DND-41 (cell line): ENCODE measurements around the gene SLC7A1.

Experiments used
- ATAC-seq: fragments of 200-7000 bp; cut with Tn5 transposase; 3 replicates; pipeline ENCODE4 v1.9.1; 2021; ENCODE audit warnings: low read depth; ENCODE audit not compliant: insufficient read depth
- DNase-seq: peaks from one replicate; pipeline ENCODE4 v3.0.0-alpha.2; 2020
- H2AFZ ChIP-seq: 2 replicates; pipeline ENCODE4 v1.6.0; 2012; ENCODE audit warnings: low read depth, low read length
- H3K27ac ChIP-seq: 2 replicates; pipeline ENCODE4 v1.5.1; 2012; ENCODE audit warnings: low read length, inconsistent platforms
- H3K27me3 ChIP-seq: fragments of 200-600 bp; sonication (generic); 2 replicates; pipeline ENCODE4 v1.6.0; 2012; ENCODE audit warnings: low read length, mild to moderate bottlenecking, inconsistent platforms; ENCODE audit not compliant: insufficient read depth, poor library complexity
- H3K36me3 ChIP-seq: 2 replicates; pipeline ENCODE4 v1.5.1; 2012; ENCODE audit warnings: low read length, inconsistent platforms; ENCODE audit not compliant: insufficient read depth
- H3K4me1 ChIP-seq: 2 replicates; pipeline ENCODE4 v1.5.1; 2012; ENCODE audit warnings: mild to moderate bottlenecking, low read length; ENCODE audit not compliant: insufficient read depth
- H3K4me2 ChIP-seq: 2 replicates; pipeline ENCODE4 v1.6.0; 2012; ENCODE audit warnings: mild to moderate bottlenecking, moderate library complexity, low read length, inconsistent platforms; ENCODE audit not compliant: insufficient read depth
- H3K4me3 ChIP-seq, 2 experiments: fragments of 200-600 bp in 1 of 2; shearing (Covaris generic) in 1 of 2; 2 replicates each; pipeline ENCODE4 v1.5.1; 2012 to 2016; ENCODE audit warnings: inconsistent platforms in 2 of 2, low read length in 2 of 2, mild to moderate bottlenecking in 2 of 2, low read depth in 1 of 2, moderate library complexity in 1 of 2
- H3K79me2 ChIP-seq: 2 replicates; pipeline ENCODE4 v1.6.0; 2012; ENCODE audit warnings: low read length, inconsistent platforms; ENCODE audit not compliant: insufficient read depth
- H3K9ac ChIP-seq: 2 replicates; pipeline ENCODE4 v1.6.0; 2012; ENCODE audit warnings: low read depth, mild to moderate bottlenecking, inconsistent platforms, low read length, moderate library complexity
- H3K9me3 ChIP-seq: 2 replicates; pipeline ENCODE4 v1.5.1; 2012; ENCODE audit warnings: low read length, moderate library complexity, mild to moderate bottlenecking, inconsistent platforms; ENCODE audit not compliant: insufficient read depth, severe bottlenecking
- H4K20me1 ChIP-seq: 2 replicates; pipeline ENCODE4 v1.6.0; 2012; ENCODE audit warnings: low read length; ENCODE audit not compliant: insufficient read depth
- EZH2 ChIP-seq: IDR thresholded peaks from 3 replicates; pipeline ENCODE4 v1.6.1; 2012; ENCODE audit warnings: borderline replicate concordance, low read depth, mild to moderate bottlenecking, moderate library complexity, low read length, inconsistent platforms; ENCODE audit not compliant: severe bottlenecking
- TF ChIP-seq, protein P1 (sequence below): IDR thresholded peaks from 2 replicates; pipeline ENCODE4 v1.5.1; 2012; ENCODE audit warnings: borderline replicate concordance, low read length, moderate library complexity, mild to moderate bottlenecking; ENCODE audit not compliant: poor library complexity, severe bottlenecking; ENCODE audit errors: extremely low read depth

The SLC7A1 gene

DNA sequence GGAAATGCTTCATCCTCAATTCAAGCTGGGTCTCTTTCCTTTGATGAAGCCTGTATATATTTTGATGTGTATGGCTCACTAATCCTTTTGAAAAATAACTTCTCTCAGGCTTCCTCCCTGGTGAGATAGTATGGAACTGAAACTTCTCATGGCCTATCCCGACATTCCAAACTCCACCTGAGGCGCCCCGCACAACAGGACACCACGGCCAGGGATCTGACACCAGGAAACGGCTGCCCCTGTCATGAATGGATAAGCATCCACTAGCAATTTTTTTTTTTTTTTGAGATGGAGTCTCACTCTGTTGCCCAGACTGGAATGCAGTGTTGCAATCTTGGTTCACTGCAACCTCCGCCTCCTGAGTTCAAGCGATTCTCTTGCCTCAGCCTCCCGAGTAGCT, 16.4 kb downstream of the SLC7A1 start:
- H3K4me2 ChIP-seq: no peak overlapping the region
- H3K27ac ChIP-seq: no peak overlapping the region
- H2AFZ ChIP-seq: no peak overlapping the region
- ATAC-seq: no peak
- H4K20me1 ChIP-seq: peaks cover 97% of the 10 kb centered on the region
- H3K9ac ChIP-seq: no peak overlapping the region
- no peak overlapping the region for H3K4me3 ChIP-seq
- TF ChIP-seq EZH2: no peak
- TF ChIP-seq, protein P1, sequence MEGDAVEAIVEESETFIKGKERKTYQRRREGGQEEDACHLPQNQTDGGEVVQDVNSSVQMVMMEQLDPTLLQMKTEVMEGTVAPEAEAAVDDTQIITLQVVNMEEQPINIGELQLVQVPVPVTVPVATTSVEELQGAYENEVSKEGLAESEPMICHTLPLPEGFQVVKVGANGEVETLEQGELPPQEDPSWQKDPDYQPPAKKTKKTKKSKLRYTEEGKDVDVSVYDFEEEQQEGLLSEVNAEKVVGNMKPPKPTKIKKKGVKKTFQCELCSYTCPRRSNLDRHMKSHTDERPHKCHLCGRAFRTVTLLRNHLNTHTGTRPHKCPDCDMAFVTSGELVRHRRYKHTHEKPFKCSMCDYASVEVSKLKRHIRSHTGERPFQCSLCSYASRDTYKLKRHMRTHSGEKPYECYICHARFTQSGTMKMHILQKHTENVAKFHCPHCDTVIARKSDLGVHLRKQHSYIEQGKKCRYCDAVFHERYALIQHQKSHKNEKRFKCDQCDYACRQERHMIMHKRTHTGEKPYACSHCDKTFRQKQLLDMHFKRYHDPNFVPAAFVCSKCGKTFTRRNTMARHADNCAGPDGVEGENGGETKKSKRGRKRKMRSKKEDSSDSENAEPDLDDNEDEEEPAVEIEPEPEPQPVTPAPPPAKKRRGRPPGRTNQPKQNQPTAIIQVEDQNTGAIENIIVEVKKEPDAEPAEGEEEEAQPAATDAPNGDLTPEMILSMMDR: no peak
- peaks cover 29% of the 10 kb centered on the region for H3K36me3 ChIP-seq
- DNase-seq: no peak
- peaks cover 100% of the 10 kb centered on the region for H3K79me2 ChIP-seq
- no peaks in the 10 kb centered on the region for H3K4me1 ChIP-seq
- H3K27me3 ChIP-seq: no peaks in the 10 kb centered on the region
- H3K9me3 ChIP-seq: no peaks in the 10 kb centered on the region

DNA sequence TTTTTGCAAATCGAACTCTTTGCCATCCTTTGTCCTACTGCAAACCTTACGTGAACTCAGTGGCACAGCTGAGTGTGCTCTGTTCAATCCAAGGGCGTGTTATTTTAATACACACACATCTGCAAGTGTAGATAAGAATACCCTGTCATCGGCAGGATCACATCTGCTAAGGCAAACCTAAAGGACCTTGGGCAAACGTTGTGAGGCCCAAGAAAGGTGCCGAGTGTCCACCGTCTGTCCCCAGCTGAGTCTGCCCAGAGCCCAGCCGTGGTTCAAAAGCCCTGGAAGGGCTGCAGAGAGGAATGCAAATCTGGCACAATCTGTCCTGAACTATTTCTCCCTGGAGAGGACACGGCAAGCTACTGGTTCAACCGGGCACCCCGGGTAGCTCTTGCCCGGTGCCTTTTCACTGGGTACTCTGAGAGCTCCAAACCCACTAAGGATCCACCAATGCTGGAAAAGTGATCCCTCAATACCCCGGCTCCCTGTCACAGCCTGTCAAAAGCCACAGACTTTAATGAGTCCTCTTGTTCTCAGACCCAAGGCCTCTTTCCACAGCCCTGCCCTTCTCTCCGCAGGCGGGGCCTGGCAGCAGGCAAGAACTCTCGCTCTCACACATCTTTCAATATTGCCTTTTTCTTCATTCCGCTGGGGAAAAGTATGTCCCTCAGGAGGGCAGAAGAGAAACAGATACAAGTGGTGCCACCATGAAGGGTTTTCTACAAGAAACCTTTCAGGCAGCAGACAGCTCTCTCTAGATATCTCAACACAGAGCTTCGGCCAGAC, 17.0 kb downstream of the SLC7A1 start:
- no peak for DNase-seq
- H3K4me3 ChIP-seq: no peak overlapping the region
- no peak overlapping the region for H3K9ac ChIP-seq
- peaks cover 29% of the 10 kb centered on the region for H3K36me3 ChIP-seq
- no peak overlapping the region for H3K4me2 ChIP-seq
- TF ChIP-seq EZH2: no peak
- TF ChIP-seq, protein P1: no peak
- H3K9me3 ChIP-seq: no peaks in the 10 kb centered on the region
- ATAC-seq: no peak
- no peaks in the 10 kb centered on the region for H3K27me3 ChIP-seq
- H2AFZ ChIP-seq: no peak overlapping the region
- H3K4me1 ChIP-seq: no peaks in the 10 kb centered on the region
- H3K27ac ChIP-seq: no peak overlapping the region
- peaks cover 96% of the 10 kb centered on the region for H4K20me1 ChIP-seq
- H3K79me2 ChIP-seq: peaks cover 100% of the 10 kb centered on the region

DNA sequence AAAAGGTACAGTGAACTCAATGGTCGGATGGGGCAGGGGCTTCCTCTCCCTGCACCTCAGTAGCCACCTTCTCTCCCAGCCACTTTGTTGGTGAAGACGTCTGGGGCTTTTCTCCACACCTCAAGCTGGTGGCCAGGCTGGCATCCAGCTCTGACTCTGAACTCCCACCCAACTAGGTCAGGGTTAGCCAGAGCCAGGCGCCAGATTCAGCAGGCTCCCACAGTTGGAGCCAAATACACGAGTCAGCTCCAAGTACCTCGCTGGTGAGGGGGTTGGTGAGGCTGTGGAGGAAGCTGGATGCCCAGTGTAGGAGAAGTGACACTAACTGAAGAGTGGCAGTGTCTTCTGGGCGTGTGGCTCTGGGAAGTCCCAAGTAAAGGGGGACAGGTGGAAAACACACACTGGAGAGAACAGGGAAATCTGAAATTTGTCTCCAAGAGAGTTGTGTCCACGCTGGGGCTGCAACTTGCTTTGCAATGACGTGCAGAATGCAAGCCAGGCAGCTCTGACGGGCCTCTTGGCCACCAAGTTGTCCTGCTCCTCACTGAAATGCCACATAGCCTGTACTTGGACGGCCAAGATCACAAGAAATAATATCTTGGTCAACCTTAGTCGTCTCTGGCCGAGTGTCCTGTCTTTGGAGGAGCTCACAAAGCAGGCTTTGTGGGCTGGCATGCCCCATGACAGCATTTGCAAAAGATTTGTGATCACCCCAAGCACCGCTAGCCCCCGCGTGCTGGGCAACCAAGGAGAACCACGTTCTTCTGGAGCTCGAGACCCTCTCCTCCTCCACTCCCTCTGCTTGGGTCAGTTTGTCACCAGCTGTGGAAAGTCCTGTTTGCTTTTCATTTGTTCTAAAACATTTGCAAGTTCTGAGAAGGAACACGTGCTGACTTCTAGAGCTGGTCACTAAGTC, 18.1 kb downstream of the SLC7A1 start:
- Histone ChIP-seq H3K9me3 (no peaks in the 10 kb centered on the region), H3K4me2 (no peak overlapping the region), H3K9ac (no peak overlapping the region), H3K27ac (no peak overlapping the region; the same call in 1 of the 2 replicates), H3K36me3 (peaks cover 26% of the 10 kb centered on the region), H4K20me1 (peaks cover 96% of the 10 kb centered on the region), H2AFZ (no peak overlapping the region), H3K4me1 (no peaks in the 10 kb centered on the region), H3K27me3 (no peaks in the 10 kb centered on the region), H3K4me3 (no peak overlapping the region), H3K79me2 (peaks cover 100% of the 10 kb centered on the region)
- DNase-seq: no peak
- TF ChIP-seq, protein P1: no peak
- TF ChIP-seq EZH2: no peak
- ATAC-seq: peak; percentile 39; the same call in 1 of the 3 replicates
